GM12801 (cell line): ENCODE results near the gene HCFC1.

Experiments used
- CTCF ChIP-seq: IDR thresholded peaks from one replicate; pipeline ENCODE4 v1.5.1; 2011; ENCODE audit warnings: control low read depth; ENCODE audit not compliant: insufficient read length; ENCODE audit errors: extremely low read depth

Gene HCFC1

GRCh38 chrX:154012336-154012991, 40.8 kb upstream of the HCFC1 start:
- no peak for TF ChIP-seq CTCF

GRCh38 chrX:154011376-154012335, 40.0 kb upstream of the HCFC1 start:
- TF ChIP-seq CTCF: no peak

GRCh38 chrX:154010330-154011087, 38.9 kb upstream of the HCFC1 start:
- TF ChIP-seq CTCF: no peak

GRCh38 chrX:154008521-154008920, 36.9 kb upstream of the HCFC1 start:
- TF ChIP-seq CTCF: no peak

- no peak for TF ChIP-seq CTCF
These were observed 35.3 kb upstream of the HCFC1 start for GRCh38 chrX:154006947-154007346.

- TF ChIP-seq CTCF: no peak
These were observed 32.7 kb upstream of the HCFC1 start for GRCh38 chrX:154004315-154004714.

GRCh38 chrX:154002215-154002719, 30.6 kb upstream of the HCFC1 start:
- no peak for TF ChIP-seq CTCF
